GM18868 (cell line): ENCODE results near the gene HBA1.
"Not testable (repeated sequence)": the region's sequence is repeated elsewhere in the genome, so short reads cannot be mapped to it uniquely, and the experiment has no call there.

Source experiments
- ATAC-seq: cut with Tn5 transposase; IDR thresholded peaks from one replicate; pipeline ENCODE4 v1.9.1; 2021; ENCODE audit warnings: mild to moderate bottlenecking, moderate library complexity; ENCODE audit not compliant: unreplicated experiment

HBA1 gene

DNA sequence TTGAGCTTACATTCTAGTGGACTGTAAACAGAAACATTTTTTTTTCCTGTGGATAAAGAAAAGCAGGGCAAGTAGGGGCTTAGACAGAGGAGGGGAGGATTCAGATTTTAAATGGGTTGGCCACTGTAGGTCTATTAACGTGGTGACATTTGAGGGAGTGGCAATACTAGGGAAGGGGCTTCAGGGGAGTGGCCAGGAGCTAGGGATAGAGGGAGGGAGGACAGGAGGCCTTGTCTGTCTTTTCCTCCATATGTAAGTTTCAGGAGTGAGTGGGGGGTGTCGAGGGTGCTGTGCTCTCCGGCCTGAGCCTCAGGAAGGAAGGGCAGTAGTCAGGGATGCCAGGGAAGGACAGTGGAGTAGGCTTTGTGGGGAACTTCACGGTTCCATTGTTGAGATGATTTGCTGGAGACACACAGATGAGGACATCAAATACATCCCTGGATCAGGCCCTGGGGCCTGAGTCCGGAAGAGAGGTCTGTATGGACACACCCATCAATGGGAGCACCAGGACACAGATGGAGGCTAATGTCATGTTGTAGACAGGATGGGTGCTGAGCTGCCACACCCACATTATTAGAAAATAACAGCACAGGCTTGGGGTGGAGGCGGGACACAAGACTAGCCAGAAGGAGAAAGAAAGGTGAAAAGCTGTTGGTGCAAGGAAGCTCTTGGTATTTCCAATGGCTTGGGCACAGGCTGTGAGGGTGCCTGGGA, 17.2 kb upstream of the HBA1 start:
- no peak for ATAC-seq

DNA sequence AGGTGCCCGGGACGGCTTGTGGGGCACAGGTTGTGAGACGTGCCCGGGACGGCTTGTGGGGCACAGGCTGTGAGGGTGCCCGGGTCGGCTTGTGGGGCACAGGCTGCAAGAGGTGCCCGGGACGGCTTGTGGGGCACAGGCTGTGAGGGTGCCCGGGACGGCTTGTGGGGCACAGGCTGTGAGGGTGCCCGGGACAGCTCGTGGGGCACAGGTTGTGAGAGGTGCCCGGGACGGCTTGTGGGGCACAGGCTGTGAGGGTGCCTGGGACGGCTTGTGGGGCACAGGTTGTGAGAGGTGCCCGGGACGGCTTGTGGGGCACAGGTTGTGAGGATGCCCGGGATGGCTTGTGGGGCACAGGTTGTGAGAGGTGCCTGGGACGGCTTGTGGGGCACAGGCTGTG, 16.2 kb upstream of the HBA1 start:
- ATAC-seq, result not testable (repeated sequence)

DNA sequence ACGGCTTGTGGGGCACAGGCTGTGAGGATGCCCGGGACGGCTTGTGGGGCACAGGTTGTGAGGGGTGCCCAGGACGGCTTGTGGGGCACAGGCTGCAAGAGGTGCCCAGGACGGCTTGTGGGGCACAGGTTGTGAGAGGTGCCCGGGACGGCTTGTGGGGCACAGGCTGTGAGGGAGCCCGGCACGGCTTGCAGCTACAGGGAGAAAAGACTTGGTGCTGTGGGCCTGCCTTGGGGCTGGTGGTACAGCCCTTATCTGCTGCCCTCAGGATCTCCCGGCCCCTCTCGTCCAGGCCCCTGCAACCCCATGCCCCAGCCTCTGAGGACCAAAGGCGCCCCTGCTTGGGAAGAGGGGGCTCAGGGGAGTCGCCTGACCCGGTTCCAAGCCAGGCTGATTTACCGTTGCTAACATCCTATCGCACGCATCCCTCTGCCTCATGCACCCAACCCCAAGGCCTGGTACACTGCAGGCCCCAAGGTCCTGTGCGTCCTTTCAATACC, 15.7 kb upstream of the HBA1 start:
- ATAC-seq, result no peak

DNA sequence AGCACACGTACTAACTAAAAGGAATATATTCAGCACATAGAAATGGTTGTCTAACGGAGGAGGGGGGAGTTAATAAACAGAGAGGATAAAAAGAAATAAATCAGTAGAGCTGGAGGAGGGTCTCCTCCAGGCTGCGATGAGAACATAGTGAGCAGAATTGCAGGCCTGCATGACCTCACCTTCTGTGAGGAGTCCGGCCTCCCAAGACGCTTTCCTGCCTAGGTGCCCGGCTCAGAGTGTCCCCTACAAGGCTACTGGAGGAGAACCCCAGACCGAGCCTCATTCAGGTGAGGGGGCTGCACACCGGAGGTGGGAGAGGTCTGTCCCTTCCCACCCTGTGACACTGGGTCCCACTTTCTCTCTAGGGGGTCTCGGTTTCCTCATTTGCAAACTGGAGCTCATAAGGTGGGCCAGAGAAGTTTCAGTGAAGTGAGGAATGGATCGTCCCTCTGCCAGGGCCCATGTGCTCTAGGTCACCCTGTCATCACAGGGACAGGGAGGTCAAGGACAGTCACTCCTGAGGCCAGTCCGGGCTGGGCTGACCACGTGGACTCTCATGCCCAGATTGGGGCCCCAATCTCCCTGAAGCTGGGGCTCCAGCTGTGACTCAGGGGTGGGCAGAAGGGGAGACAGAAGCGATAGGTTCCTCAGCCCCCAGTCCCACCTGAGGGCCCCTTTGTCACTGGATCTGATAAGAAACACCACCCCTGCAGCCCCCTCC, 14.0 kb upstream of the HBA1 start:
- ATAC-seq, result no peak

DNA sequence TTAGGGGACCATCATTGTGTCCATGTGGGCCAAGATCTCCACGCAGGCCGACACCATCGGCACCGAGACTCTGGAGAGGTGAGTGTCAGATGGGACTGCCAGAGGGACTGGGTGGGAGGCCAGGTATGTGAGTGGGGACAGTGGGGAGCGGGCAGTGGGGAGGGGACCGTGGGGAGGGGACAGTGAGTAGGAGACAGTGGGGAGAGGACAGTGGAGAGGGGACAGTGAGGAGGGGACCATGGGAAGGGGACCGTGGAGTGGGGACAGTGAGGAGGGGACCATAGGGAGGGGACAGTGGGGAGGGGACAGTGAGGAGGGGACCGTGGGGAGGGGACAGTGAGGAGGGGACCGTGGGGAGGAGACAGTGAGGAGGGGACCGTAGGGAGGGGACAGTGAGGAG, 13.3 kb upstream of the HBA1 start:
- not testable (repeated sequence) for ATAC-seq

DNA sequence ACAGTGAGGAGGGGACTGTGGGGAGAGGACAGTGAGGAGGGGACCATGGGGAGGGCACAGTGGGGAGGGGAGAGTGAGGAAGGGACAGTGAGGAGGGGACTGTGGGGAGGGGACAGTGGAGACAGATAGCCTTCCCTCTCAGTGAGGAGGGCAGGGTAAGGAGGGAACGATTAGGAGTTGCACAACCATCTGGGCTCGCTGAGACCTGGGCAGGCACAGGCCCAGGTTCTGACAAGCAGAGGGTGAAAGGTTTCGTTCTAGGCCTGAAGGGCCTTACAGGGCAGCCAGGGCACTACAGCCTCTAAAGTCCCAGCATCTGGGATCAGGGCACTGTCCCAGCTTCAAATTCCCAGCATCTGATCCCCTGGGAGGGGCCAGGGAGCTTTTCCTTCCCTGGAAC, 12.8 kb upstream of the HBA1 start:
- not testable (repeated sequence) for ATAC-seq

DNA sequence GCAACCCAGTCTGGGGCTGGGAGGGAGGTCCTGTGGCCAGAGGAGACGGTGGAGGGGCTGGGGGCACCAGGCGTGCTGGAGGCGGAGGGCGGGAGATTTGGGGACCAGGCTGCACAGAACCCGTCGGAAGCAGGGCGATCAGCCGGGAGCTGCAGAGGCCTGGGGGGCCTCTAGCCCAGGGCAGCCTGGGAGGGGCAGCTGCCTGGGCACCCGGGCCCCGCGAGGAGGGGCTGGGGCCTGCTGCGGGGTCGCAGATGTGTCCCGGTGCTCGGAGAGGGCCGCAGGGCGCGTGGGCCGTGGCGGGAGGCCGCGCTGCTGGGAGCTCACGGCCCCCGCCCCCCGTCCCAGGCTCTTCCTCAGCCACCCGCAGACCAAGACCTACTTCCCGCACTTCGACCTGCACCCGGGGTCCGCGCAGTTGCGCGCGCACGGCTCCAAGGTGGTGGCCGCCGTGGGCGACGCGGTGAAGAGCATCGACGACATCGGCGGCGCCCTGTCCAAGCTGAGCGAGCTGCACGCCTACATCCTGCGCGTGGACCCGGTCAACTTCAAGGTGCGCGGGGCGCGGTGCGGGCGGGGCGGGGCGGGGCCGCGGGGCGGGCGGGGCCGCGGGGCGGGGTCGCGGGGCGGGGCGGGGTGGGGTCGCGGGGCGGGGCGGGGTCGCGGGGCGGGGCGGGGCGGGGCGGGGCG, 12.2 kb upstream of the HBA1 start:
- ATAC-seq, result not testable (repeated sequence)

DNA sequence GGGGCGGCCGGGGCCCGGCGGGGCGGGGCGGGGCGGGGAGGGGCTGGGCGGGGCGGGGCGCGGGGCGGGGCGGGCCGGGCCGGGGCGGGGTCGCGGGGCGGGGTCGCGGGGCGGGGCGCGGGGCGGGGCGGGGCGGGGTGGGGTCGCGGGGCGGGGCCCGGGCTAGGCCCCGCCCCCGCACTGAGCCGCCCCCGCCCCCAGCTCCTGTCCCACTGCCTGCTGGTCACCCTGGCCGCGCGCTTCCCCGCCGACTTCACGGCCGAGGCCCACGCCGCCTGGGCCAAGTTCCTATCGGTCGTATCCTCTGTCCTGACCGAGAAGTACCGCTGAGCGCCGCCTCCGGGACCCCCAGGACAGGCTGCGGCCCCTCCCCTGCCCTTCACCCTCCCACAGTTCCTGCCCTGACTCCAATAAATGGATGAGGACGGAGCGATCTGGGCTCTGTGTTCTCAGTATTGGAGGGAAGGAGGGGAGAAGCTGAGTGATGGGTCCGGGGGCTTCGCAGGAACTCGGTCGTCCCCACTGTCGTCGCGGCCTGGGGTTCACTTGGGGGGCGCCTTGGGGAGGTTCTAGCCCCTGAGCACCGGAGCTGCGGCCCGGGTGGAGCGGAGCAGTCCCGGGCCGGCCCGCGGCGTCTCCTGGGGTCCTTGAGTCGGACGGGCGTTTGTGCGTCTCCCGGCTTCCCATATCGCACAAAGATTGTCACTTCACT, 11.5 kb upstream of the HBA1 start:
- no peak for ATAC-seq

DNA sequence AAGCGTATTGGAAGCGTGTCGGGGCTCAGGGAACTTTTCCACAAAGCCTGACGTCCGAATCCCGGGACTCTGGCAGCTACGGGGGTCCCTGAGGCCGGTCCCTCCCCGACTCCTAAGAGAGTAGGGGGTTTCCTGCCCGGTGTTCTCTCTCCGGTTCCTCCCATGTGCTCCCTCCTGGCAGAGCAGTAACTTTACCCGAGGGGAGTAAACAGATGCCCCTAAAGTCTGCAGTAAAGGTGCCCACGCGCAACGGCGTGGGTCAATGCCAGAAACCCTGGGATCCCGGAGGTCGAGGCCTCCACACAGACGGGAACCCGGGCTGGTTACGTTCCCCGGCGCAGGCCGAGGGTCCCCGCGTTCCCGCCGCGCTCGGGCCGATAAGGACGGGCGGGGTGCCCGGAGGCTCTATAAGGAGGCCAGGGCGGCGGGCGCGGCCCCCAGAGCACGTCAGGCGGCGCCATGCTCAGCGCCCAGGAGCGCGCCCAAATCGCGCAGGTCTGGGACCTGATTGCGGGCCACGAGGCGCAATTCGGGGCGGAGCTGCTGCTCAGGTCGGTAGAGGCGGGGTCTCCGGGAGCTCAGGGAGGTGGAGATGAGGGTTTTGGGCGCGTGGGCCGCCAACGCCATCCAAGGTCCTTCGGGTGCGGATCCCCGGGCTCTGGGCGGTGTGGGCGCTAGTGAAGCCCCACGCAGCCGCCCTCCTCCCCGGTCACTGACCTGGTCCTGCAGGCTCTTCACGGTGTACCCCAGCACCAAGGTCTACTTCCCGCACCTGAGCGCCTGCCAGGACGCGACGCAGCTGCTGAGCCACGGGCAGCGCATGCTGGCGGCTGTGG, 10.7 kb upstream of the HBA1 start, which contains the start of gene HBM:
Gene HBM, plus strand, starts transcription at position 440 of the 836 bp plus-strand sequence. Its CDS starts 20 bp downstream, at position 460.
- ATAC-seq, result no peak

DNA sequence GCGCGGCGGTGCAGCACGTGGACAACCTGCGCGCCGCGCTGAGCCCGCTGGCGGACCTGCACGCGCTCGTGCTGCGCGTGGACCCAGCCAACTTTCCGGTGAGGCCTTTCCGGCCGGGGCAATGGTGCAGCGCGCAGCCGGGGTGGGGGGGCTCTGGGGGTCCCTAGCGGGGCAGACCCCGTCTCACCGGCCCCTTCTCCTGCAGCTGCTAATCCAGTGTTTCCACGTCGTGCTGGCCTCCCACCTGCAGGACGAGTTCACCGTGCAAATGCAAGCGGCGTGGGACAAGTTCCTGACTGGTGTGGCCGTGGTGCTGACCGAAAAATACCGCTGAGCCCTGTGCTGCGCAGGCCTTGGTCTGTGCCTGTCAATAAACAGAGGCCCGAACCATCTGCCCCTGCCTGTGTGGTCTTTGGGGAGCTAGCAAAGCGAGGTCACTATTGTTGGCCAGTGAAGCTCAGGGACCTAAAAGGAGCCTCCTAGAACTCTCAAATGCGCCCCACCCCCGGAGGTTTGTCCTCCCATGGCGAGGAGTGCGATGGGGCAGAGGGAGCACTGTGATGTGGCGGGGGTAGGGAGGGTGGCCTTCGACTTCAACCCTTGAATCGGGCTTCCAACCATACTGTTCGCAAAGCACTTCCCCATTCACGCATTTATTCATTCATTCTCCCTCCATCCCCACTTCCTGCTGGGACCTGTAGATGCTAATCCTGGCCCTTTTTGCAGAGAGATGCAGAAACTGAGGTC, 9.9 kb upstream of the HBA1 start:
- ATAC-seq, result no peak

DNA sequence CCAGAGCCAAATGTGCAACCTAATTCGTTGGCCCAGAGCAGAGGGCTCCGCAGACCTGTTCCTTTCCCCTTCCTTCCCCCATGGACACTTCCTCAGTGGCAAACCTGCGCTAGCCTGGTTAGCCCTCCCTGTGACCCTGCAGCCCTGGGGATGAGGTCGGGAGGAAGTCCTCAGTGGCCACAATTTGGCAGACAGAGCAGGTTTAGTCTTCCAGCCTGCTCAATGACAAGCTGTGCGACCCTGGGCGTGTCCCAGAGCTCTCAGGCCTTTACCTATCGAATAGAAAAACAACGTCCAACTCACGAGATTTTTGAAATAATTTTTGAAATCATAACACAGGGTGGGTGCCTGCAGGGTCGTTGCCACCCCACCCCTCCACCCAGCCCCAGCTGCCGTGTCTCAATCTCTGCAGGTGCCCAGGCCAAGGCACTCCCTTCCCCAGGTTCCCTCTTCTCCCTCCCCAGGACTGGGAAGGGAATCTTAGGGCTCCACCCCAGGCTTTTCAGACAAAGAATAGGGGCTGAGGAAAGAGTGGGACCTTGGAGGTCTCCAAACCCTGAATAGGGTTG, 9.3 kb upstream of the HBA1 start:
- no peak for ATAC-seq

DNA sequence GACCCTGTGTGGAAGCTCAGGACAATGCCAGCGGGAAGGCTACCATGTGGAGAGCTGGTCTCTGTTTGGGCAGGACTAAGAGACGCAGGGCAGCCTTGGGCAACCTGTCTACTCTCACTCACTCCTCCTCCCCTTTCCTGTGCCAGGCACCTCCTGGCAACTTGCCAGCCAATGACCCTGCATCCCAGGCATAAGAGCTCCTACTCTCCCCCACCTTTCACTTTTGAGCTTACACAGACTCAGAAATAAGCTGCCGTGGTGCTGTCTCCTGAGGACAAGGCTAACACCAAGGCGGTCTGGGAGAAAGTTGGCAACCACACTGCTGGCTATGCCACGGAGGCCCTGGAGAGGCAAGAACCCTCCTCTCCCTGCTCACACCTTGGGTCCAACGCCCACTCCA, 8.1 kb upstream of the HBA1 start:
- no peak for ATAC-seq

DNA sequence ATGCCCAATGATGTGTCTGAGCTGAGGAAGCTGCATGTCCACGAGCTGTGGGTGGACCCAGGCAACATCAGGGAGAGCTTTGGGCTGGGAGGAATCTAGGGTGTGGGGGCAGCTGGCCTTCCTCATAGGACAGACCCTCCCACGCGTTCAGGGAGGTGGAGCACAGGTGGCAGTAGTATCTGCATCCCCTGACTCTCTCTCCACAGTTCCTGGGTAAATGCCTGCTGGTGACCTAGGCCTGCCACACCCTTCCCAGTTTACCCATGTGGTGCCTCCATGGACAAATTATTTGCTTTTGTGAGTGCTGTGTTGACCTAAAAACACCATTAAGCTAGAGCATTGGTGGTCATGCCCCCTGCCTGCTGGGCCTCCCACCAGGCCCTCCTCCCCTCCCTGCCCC, 7.5 kb upstream of the HBA1 start:
- ATAC-seq, result no peak

DNA sequence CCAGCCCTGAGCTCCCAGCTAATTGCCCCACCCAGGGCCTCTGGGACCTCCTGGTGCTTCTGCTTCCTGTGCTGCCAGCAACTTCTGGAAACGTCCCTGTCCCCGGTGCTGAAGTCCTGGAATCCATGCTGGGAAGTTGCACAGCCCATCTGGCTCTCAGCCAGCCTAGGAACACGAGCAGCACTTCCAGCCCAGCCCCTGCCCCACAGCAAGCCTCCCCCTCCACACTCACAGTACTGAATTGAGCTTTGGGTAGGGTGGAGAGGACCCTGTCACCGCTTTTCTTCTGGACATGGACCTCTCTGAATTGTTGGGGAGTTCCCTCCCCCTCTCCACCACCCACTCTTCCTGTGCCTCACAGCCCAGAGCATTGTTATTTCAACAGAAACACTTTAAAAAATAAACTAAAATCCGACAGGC, 6.4 kb upstream of the HBA1 start:
- ATAC-seq, result not testable (repeated sequence)

DNA sequence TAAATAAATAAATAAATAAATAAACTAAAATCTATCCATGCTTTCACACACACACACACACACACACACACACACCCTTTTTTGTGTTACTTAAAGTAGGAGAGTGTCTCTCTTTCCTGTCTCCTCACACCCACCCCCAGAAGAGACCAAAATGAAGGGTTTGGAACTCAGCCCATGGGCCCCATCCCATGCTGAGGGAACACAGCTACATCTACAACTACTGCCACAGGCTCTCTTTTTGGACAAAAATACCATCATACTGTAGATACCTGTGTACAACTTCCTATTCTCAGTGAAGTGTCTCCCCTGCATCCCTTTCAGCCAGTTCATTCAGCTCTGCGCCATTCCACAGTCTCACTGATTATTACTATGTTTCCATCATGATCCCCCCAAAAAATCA, 5.7 kb upstream of the HBA1 start:
- ATAC-seq, result no peak

DNA sequence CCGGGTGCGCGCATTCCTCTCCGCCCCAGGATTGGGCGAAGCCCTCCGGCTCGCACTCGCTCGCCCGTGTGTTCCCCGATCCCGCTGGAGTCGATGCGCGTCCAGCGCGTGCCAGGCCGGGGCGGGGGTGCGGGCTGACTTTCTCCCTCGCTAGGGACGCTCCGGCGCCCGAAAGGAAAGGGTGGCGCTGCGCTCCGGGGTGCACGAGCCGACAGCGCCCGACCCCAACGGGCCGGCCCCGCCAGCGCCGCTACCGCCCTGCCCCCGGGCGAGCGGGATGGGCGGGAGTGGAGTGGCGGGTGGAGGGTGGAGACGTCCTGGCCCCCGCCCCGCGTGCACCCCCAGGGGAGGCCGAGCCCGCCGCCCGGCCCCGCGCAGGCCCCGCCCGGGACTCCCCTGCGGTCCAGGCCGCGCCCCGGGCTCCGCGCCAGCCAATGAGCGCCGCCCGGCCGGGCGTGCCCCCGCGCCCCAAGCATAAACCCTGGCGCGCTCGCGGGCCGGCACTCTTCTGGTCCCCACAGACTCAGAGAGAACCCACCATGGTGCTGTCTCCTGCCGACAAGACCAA, 4.0 kb upstream of the HBA1 start, which contains the start of gene HBA2:
Gene HBA2, plus strand, starts transcription at position 503 of the 568 bp plus-strand sequence. Its CDS starts 37 bp downstream, at position 540.
- ATAC-seq, result not testable (repeated sequence)

DNA sequence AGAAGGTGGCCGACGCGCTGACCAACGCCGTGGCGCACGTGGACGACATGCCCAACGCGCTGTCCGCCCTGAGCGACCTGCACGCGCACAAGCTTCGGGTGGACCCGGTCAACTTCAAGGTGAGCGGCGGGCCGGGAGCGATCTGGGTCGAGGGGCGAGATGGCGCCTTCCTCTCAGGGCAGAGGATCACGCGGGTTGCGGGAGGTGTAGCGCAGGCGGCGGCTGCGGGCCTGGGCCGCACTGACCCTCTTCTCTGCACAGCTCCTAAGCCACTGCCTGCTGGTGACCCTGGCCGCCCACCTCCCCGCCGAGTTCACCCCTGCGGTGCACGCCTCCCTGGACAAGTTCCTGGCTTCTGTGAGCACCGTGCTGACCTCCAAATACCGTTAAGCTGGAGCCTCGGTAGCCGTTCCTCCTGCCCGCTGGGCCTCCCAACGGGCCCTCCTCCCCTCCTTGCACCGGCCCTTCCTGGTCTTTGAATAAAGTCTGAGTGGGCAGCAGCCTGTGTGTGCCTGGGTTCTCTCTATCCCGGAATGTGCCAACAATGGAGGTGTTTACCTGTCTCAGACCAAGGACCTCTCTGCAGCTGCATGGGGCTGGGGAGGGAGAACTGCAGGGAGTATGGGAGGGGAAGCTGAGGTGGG, 3.1 kb upstream of the HBA1 start:
- ATAC-seq, result not testable (repeated sequence)
